SK-N-MC (cell line): Measurements from ENCODE around the gene TYSND1.

Source experiments
- EZH2 ChIP-seq: fragments of 200-600 bp; sonication (generic); IDR thresholded peaks from one replicate; pipeline ENCODE4 v1.6.1; 2017; ENCODE audit warnings: antibody characterized with exemption
- POLR2AphosphoS5 ChIP-seq: IDR thresholded peaks from 2 replicates; pipeline ENCODE4 v1.6.1; 2012; ENCODE audit warnings: mild to moderate bottlenecking, low read depth, low read length, borderline replicate concordance

DNA sequence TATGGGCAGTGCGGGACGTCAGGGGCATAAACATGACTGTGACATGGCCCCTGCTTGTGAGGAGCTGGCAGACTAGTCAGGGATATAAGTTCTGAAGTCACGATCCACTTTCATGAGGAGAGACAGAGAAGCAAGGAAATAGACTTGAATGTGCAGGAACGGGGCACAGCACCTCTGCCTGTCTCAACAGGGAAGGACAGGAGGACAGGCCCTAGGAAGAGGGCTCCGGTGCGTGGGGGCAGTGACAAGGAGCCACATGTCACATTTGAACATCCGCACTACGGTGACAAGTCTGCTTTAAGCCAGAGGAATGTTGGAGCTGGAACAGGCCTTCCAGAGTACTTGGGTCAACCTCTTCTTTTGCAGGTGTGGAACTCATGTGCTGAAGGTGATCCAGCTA is 43.6 kb upstream of the TYSND1 start:
- TF ChIP-seq EZH2: no peak
- no peak for TF ChIP-seq POLR2AphosphoS5
